ENCODE results near the gene USP21. TPM values are rescaled to one million over a fixed set of nuclear protein-coding genes. Genes with fewer than 3 reads are reported as not detected.

Gene USP21
- total RNA-seq, 1 donor from 2014 or later = 31.9 TPM

DNA sequence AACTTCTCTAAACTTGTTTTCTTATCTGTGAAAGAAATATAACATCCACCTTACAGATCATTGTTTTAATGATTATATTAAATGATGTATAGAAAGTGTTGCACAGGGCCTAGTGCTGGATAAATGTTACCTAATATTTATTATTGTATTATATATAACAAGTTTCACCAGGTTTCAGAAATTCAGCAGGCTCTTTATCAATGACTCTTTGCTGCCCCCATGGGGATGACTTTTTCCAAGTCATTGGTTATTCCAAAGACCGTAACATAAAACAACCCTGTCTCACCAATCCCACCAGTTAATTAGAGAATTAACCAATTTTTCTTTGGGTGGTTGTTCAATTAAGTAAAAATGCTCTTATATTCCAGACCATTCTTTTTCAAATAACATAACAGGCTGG lies 19.5 kb upstream of the USP21 start:
- no peaks in the 10 kb centered on the region for H3K4me1 ChIP-seq
- TF ChIP-seq, protein P1, sequence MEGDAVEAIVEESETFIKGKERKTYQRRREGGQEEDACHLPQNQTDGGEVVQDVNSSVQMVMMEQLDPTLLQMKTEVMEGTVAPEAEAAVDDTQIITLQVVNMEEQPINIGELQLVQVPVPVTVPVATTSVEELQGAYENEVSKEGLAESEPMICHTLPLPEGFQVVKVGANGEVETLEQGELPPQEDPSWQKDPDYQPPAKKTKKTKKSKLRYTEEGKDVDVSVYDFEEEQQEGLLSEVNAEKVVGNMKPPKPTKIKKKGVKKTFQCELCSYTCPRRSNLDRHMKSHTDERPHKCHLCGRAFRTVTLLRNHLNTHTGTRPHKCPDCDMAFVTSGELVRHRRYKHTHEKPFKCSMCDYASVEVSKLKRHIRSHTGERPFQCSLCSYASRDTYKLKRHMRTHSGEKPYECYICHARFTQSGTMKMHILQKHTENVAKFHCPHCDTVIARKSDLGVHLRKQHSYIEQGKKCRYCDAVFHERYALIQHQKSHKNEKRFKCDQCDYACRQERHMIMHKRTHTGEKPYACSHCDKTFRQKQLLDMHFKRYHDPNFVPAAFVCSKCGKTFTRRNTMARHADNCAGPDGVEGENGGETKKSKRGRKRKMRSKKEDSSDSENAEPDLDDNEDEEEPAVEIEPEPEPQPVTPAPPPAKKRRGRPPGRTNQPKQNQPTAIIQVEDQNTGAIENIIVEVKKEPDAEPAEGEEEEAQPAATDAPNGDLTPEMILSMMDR (IDR thresholded peaks at IDR 0.05) = peak in 2 of 3 experiments; percentile 13 to 32
- H3K27ac ChIP-seq = no peak overlapping the region
- H3K36me3 ChIP-seq = no peaks in the 10 kb centered on the region
- H3K27me3 ChIP-seq = no peaks in the 10 kb centered on the region
- no peaks in the 10 kb centered on the region for H3K9me3 ChIP-seq
- intact Hi-C loops (cut with DNase I) = no loop called here
- DNase-seq (ENCODE audit: low spot score in 2 of 2) = no peak
- no peak overlapping the region for H3K4me3 ChIP-seq

DNA sequence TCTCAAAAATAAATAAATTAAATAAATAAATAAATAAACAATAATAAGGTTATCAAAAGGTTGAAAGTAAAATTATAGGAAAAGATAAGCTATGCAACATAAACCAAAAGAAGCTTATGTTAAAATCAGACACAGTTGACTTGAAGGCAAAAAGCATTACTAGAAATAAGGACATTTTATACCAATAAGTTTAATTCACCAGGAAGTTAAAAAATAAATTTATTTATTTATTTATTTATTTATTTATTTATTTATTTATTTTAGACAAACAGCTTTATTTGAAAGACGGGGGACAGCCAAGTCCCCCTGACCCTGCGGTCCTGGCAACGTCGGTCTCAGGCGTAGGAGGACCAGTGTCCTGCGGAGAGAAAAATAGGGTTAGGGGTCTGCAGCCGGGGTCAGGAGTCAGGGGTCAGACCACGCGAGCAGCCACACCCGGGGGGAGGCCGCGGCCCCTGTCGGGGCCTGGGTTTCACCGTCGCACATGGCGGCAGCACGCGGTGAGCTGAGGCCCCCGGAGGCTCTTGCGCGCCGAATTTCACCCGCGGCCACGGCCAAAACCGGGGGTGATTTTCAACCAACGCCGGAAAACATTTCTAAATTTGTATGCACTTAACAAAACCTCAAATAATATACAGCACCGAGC lies 18.4 kb upstream of the USP21 start:
- TF ChIP-seq, protein P1 (IDR thresholded peaks at IDR 0.05) = no peak
- intact Hi-C loops (cut with DNase I) = no loop called here
- H3K27ac ChIP-seq = no peak overlapping the region
- no peaks in the 10 kb centered on the region for H3K9me3 ChIP-seq
- DNase-seq (ENCODE audit: low spot score in 2 of 2) = no peak
- no peak overlapping the region for H3K4me3 ChIP-seq
- H3K36me3 ChIP-seq = no peaks in the 10 kb centered on the region
- no peaks in the 10 kb centered on the region for H3K27me3 ChIP-seq
- no peaks in the 10 kb centered on the region for H3K4me1 ChIP-seq

DNA sequence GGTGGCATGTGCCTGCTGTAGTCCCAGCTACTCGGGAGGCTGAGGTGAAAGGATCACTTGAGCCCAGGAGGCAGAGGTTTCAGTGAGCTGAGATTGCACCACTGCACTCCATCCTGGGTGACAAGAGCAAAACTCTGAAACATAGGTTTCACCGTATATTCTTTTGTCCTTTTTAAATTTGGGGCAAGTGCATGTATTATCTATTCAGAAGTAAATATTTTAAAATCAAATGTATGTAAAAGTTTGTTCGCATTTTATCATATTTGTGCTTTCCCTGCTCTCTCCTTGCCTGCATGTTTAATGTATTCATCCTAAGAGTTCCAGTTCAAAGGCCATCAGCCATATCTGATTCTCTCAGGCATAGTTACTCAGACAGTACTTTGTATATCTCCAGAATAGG lies 13.5 kb upstream of the USP21 start:
- Histone ChIP-seq H3K4me3 (no peak overlapping the region), H3K27me3 (no peaks in the 10 kb centered on the region), H3K9me3 (no peaks in the 10 kb centered on the region), H3K27ac (no peak overlapping the region), H3K4me1 (no peaks in the 10 kb centered on the region), H3K36me3 (no peaks in the 10 kb centered on the region)
- no peak for DNase-seq (ENCODE audit: low spot score in 2 of 2)
- intact Hi-C loops (cut with DNase I) = no loop called here
- TF ChIP-seq, protein P1 (IDR thresholded peaks at IDR 0.05) = no peak

DNA sequence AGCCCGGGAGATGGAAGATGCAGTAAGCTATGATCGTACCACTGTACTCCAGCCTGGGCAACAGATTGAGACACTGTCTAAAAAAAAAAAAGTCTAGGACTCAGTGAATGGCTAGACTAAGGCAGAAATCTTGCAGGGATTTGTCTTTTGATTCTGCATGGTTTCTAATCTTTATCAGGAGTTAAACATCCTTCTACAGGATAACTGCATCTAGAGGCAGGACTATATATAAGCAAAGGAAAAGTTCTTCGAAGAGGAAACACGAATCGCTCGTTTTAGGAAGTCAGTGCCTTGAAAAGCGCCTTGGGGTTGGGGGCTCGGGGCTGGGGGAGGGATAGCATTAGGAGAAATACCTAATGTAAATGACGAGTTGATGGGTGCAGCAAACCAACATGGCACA lies 6.1 kb upstream of the USP21 start:
- Histone ChIP-seq H3K4me1 (peaks cover 0 to 10% of the 10 kb centered on the region in 2 donors), H3K9me3 (no peaks in the 10 kb centered on the region), H3K36me3 (peaks cover 2 to 4% of the 10 kb centered on the region in 2 donors), H3K27me3 (no peaks in the 10 kb centered on the region), H3K4me3 (peak overlapping the region; percentile 76 to 83), H3K27ac (peak overlapping the region; percentile 91 to 93)
- TF ChIP-seq, protein P1 (IDR thresholded peaks at IDR 0.05) = no peak
- intact Hi-C loops (cut with DNase I) = loop anchor here (1.0 to 10.0 kb wide), 3 partner anchors 21 to 808 kb away; partner anchors contain the start of genes B4GALT3, COPA, DEDD and NCSTN
- DNase-seq (ENCODE audit: low spot score in 2 of 2) = no peak

DNA sequence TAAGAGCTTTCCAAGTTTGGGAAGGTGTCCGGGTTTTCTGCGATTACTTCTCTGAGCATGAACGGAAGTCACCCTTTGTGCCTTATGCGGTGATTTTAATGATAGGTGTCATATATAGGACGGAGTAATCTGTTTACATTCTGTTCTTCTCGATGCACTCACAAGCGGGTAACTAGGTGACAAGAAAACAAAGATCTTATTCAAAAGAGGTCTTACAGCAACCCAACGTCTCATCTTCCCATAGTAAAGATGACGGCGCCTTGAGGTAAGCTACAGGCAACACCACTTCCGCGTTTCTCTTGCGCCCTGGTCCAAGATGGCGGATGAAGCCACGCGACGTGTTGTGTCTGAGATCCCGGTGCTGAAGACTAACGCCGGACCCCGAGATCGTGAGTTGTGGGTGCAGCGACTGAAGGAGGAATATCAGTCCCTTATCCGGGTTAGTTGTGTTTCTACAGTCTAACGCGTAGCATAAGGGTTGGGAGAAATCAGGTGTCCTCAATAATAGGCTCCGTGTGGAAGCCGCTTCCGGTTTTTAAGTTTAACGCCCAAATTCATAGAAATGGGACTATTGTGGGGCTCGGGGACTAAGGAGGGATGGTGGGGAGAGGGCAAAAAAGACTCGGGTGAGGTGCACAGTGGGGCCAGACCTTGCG lies 5.5 kb upstream of the USP21 start, which contains the start of gene UFC1:
TSS of gene UFC1 (plus strand) at position 297 of the 656 bp plus-strand sequence. CDS start at position 317, 20 bp downstream.
- DNase-seq (ENCODE audit: low spot score in 2 of 2) = peak in 1 of 2 donors; percentile 91
- Histone ChIP-seq H3K36me3 (peaks cover 2 to 4% of the 10 kb centered on the region in 2 donors), H3K4me3 (peak within 1 kb of the TSS; percentile 76 to 83), H3K4me1 (peaks cover 0 to 12% of the 10 kb centered on the region in 2 donors), H3K9me3 (no peaks in the 10 kb centered on the region), H3K27me3 (no peaks in the 10 kb centered on the region), H3K27ac (peak within 1 kb of the TSS; percentile 91 to 93)
- intact Hi-C loops (cut with DNase I) = loop anchor here (1.0 to 10.0 kb wide), 4 partner anchors 22 to 809 kb away; partner anchors contain the start of genes B4GALT3, COPA, DEDD and NCSTN
- TF ChIP-seq, protein P1 (IDR thresholded peaks at IDR 0.05) = no peak

All from ascending aorta (tissue), 2 donors.